ENCODE measurements around the gene NELL1.

- TF ChIP-seq CTCF (IDR thresholded peaks at IDR 0.05 in 8 of 11, conservative IDR thresholded peaks at IDR 0.05 in 3 of 11) = no peak
- no peak for TF ChIP-seq POLR2A (IDR thresholded peaks at IDR 0.05)
Measured at GRCh38 chr11:20949585-20949984, 280.2 kb downstream of the NELL1 start.

Measured in spleen (tissue), 7 donors.